OCI-LY1 (cell line): ENCODE results near the gene SPSB3.

Experiments
- CTCF ChIP-seq: fragments of 200-600 bp; sonication (generic), shearing (Covaris generic); IDR thresholded peaks from 2 replicates; pipeline ENCODE4 v1.5.1; 2017; ENCODE audit warnings: mild to moderate bottlenecking, antibody characterized with exemption, low read length, moderate library complexity, mixed read lengths
- EZH2 ChIP-seq: fragments of 200-600 bp; sonication (generic), shearing (Covaris generic); IDR thresholded peaks from 2 replicates; pipeline ENCODE4 v1.8.0; 2017; ENCODE audit warnings: borderline replicate concordance, mixed run types, mild to moderate bottlenecking, antibody characterized with exemption, low read length, moderate library complexity, mixed read lengths

- peak; percentile 38; the same call in 1 of the 2 replicates for TF ChIP-seq CTCF
- TF ChIP-seq EZH2: no peak
Measured at GRCh38 chr16:1812732-1813163, 30.4 kb upstream of the SPSB3 start.
